Tibial nerve (tissue), 4 donors: Measurements from ENCODE around the gene TUT7. TPM values are rescaled to one million over a fixed set of nuclear protein-coding genes. Genes with fewer than 3 reads are reported as not detected.

ENCODE experiments used
- DNase-seq, 2 donors: peaks; one replicate each; pipeline ENCODE4 v3.0.0-alpha.2; 2019; ENCODE audit warnings: low spot score in 2 of 2
- H3K27ac ChIP-seq, 4 donors: fragments of 200-600 bp; sonication (generic) in 3 of 4; one replicate each; pipeline ENCODE4 v1.5.1; 2017 to 2019; ENCODE audit warnings: mild to moderate bottlenecking in 1 of 4
- H3K27me3 ChIP-seq, 2 donors: fragments of 200-600 bp; sonication (generic) in 1 of 2; one replicate each; pipeline versions ENCODE4 v1.5.1 to v1.6.0; 2017 to 2019
- H3K36me3 ChIP-seq, 3 donors: fragments of 200-600 bp; sonication (generic); one replicate each; pipeline ENCODE4 v1.5.1; 2018 to 2019
- H3K4me1 ChIP-seq, 4 donors: fragments of 200-600 bp; sonication (generic) in 3 of 4; one replicate each; pipeline ENCODE4 v1.5.1; 2017 to 2019
- H3K4me3 ChIP-seq, 4 donors: fragments of 200-600 bp; sonication (generic) in 3 of 4; one replicate each; pipeline ENCODE4 v1.5.1; 2017 to 2019; ENCODE audit warnings: mild to moderate bottlenecking in 1 of 4, moderate library complexity in 1 of 4
- H3K9me3 ChIP-seq, 4 donors: fragments of 200-600 bp; sonication (generic) in 3 of 4; one replicate each; pipeline ENCODE4 v1.5.1; 2017 to 2019
- EP300 ChIP-seq, 2 donors: sonication (generic); formaldehyde crosslinking; IDR thresholded peaks; one replicate each; pipeline ENCODE4 v1.6.1; 2017; ENCODE audit warnings: antibody characterized with exemption in 2 of 2, mild to moderate bottlenecking in 1 of 2
- POLR2A ChIP-seq, 2 donors: fragments of 450-650 bp; IDR thresholded peaks; one replicate each; pipeline ENCODE4 v1.6.1; 2017; ENCODE audit warnings: antibody characterized with exemption in 2 of 2, mild to moderate bottlenecking in 2 of 2, moderate library complexity in 2 of 2
- WGBS, 2 donors: methylation state at CpG; one replicate each; pipeline ENCODE4 v1.1.5; 2018; 5-methylcytosine and 5-hydroxymethylcytosine counted together
- total RNA-seq, 4 donors: library from RNA; depleted of rRNA; stranded (reverse); fragments of >200 nt; gene quantifications; one replicate each; pipeline ENCODE4 v1.1.0, GENCODE V29; 2016
- TF ChIP-seq, protein P1 (sequence below), 5 experiments: fragments of 200-600 bp in 3 of 5; fragments of 450-650 bp in 2 of 5; sonication (generic) in 3 of 5; IDR thresholded peaks; one replicate each; pipeline ENCODE4 v1.5.1; 2016 to 2019; ENCODE audit warnings: antibody characterized with exemption in 5 of 5, mild to moderate bottlenecking in 3 of 5, moderate library complexity in 2 of 5

Gene TUT7
- total RNA-seq, 4 donors from 2014 or later, result 25.7 to 49.6 (median 37.8) TPM

GRCh38 chr9:86359151-86359879 is 5.1 kb upstream of the TUT7 start:
- WGBS, 2 donors, result 62 to 67% methylated on average over 3 of the region's 3 CpGs
- Histone ChIP-seq H3K4me3 (no peak overlapping the region), H3K27me3 (no peaks in the 10 kb centered on the region), H3K36me3 (no peaks in the 10 kb centered on the region), H3K27ac (peak overlapping the region in 1 of 4 donors; percentile 56), H3K9me3 (no peaks in the 10 kb centered on the region), H3K4me1 (peaks cover 0 to 7% (median 0%) of the 10 kb centered on the region in 4 donors)
- TF ChIP-seq POLR2A (IDR thresholded peaks at IDR 0.05) (no peak), EP300 (IDR thresholded peaks at IDR 0.05) (peak in 1 of 2 donors; percentile 60)
- DNase-seq, result no peak

GRCh38 chr9:86356871-86357866 is 3.0 kb upstream of the TUT7 start:
- Histone ChIP-seq H3K27ac (no peak overlapping the region), H3K36me3 (no peaks in the 10 kb centered on the region), H3K4me1 (peaks cover 0 to 21% (median 11%) of the 10 kb centered on the region in 4 donors), H3K9me3 (no peaks in the 10 kb centered on the region), H3K4me3 (no peak overlapping the region), H3K27me3 (no peaks in the 10 kb centered on the region)
- no peak for DNase-seq
- no peak for TF ChIP-seq EP300 (IDR thresholded peaks at IDR 0.05)
- TF ChIP-seq POLR2A (IDR thresholded peaks at IDR 0.05), result no peak
- TF ChIP-seq, protein P1, sequence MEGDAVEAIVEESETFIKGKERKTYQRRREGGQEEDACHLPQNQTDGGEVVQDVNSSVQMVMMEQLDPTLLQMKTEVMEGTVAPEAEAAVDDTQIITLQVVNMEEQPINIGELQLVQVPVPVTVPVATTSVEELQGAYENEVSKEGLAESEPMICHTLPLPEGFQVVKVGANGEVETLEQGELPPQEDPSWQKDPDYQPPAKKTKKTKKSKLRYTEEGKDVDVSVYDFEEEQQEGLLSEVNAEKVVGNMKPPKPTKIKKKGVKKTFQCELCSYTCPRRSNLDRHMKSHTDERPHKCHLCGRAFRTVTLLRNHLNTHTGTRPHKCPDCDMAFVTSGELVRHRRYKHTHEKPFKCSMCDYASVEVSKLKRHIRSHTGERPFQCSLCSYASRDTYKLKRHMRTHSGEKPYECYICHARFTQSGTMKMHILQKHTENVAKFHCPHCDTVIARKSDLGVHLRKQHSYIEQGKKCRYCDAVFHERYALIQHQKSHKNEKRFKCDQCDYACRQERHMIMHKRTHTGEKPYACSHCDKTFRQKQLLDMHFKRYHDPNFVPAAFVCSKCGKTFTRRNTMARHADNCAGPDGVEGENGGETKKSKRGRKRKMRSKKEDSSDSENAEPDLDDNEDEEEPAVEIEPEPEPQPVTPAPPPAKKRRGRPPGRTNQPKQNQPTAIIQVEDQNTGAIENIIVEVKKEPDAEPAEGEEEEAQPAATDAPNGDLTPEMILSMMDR (IDR thresholded peaks at IDR 0.05), result no peak
- WGBS, 2 donors, result 87 to 89% methylated on average over 5 of the region's 5 CpGs

DNA sequence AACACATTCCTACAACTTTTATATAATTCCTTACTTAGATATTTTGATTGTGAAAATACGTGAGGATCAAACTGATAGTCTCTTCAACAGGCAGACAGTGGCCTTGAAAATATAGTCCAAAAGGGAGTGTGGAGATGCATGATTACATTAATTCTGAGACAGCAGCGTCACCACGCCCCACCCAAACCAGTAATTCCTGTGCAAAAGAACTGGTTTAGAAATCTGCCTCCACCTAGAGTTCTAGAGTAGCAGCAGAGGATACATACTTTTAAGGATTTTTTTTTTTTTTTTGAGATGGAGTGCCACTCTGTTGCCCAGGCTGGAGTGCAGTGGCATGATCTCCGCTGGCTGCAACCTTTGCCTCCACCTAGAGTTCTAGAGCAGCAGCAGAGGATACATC is 1.6 kb upstream of the TUT7 start:
- no peaks in the 10 kb centered on the region for H3K27me3 ChIP-seq
- 90 to 97% methylated on average over 4 of the region's 4 CpGs for WGBS, 2 donors

DNA sequence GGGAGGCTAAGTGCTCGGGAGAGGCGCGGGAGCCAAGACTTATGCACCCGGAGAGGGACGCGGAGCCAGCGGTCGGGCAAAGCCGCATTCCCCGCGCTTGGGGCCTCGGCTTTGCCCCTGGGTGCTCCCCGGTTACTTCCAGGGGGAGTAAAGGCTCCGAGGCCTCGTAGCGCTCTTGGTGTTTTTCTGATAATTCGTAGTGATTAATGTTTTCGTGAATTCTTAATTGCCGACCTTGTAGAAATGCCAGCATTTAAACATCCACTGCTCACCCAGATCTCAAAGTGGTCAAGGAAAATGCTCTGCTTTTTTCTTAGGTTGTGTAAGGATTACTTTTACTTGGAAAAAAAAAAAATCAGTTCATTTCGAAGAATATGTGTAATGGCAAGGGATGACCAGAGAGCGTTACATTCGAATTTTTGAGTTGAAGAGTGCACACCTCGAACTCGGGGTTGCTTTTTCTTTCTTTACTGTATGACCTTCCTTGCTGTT is 654 bp upstream of the TUT7 start:
- no peaks in the 10 kb centered on the region for H3K27me3 ChIP-seq
- H3K9me3 ChIP-seq, result no peaks in the 10 kb centered on the region
- peak overlapping the region; percentile 81 to 98 (median 94) for H3K27ac ChIP-seq
- no peaks in the 10 kb centered on the region for H3K36me3 ChIP-seq
- peak overlapping the region; percentile 74 to 97 (median 86) for H3K4me3 ChIP-seq
- WGBS, 2 donors, result 9% methylated on average over 24 of the region's 24 CpGs
- no peak for DNase-seq
- H3K4me1 ChIP-seq, result peaks cover 0 to 44% (median 20%) of the 10 kb centered on the region in 4 donors
- TF ChIP-seq EP300 (IDR thresholded peaks at IDR 0.05), result no peak
- TF ChIP-seq, protein P1 (IDR thresholded peaks at IDR 0.05), result peak in 1 of 5 experiments; percentile 10

More for the DNA sequence above, 1.6 kb upstream of the TUT7 start:
- Histone ChIP-seq H3K9me3 (no peaks in the 10 kb centered on the region), H3K4me1 (peaks cover 0 to 34% (median 19%) of the 10 kb centered on the region in 4 donors), H3K36me3 (no peaks in the 10 kb centered on the region), H3K4me3 (no peak overlapping the region), H3K27ac (no peak overlapping the region)
- no peak for TF ChIP-seq EP300 (IDR thresholded peaks at IDR 0.05)
- no peak for TF ChIP-seq POLR2A (IDR thresholded peaks at IDR 0.05)
- TF ChIP-seq, protein P1 (IDR thresholded peaks at IDR 0.05), result no peak
- no peak for DNase-seq

GRCh38 chr9:86353655-86354010 is 577 bp downstream of the TUT7 start:
- peaks cover 0 to 55% (median 30%) of the 10 kb centered on the region in 4 donors for H3K4me1 ChIP-seq

More at GRCh38 chr9:86353655-86354010, 577 bp downstream of the TUT7 start:
- Histone ChIP-seq H3K36me3 (no peaks in the 10 kb centered on the region), H3K27me3 (no peaks in the 10 kb centered on the region), H3K4me3 (peak overlapping the region; percentile 56 to 97 (median 86)), H3K27ac (peak overlapping the region; percentile 81 to 98 (median 94)), H3K9me3 (no peaks in the 10 kb centered on the region)
- no peak for DNase-seq
- 0 to 1% methylated on average over 14 of the region's 14 CpGs for WGBS, 2 donors
- TF ChIP-seq, protein P1 (IDR thresholded peaks at IDR 0.05), result no peak
- TF ChIP-seq EP300 (IDR thresholded peaks at IDR 0.05), result no peak
- no peak for TF ChIP-seq POLR2A (IDR thresholded peaks at IDR 0.05)
